H9 (cell line): ENCODE data around the gene ICE2. TPM values are rescaled to one million over a fixed set of nuclear protein-coding genes. Genes with fewer than 3 reads are reported as not detected.

Source experiments
- DNase-seq: peaks from one replicate; pipeline ENCODE4 v3.0.0-alpha.2; 2017
- H2AFZ ChIP-seq: one replicate; pipeline ENCODE4 v1.6.1; 2013; ENCODE audit warnings: mild to moderate bottlenecking, low read length, control low read depth, moderate library complexity
- H2AK5ac ChIP-seq: 2 replicates; pipeline ENCODE4 v1.6.1; 2013; ENCODE audit warnings: low read length, control low read depth, mixed read lengths; ENCODE audit not compliant: insufficient read length
- H2BK120ac ChIP-seq: one replicate; pipeline ENCODE4 v1.6.1; 2013; ENCODE audit warnings: low read depth, mild to moderate bottlenecking, low read length, control low read depth, inconsistent platforms; ENCODE audit not compliant: poor library complexity, severe bottlenecking
- H2BK12ac ChIP-seq: 2 replicates; pipeline ENCODE4 v1.6.1; 2013; ENCODE audit warnings: low read length, control low read depth, mixed read lengths, low read depth; ENCODE audit not compliant: insufficient read length
- H2BK15ac ChIP-seq: 2 replicates; pipeline ENCODE4 v1.6.1; 2013; ENCODE audit warnings: low read depth, low read length, control low read depth
- H2BK20ac ChIP-seq: one replicate; pipeline ENCODE4 v1.6.1; 2013; ENCODE audit warnings: low read depth, mild to moderate bottlenecking, low read length, control low read depth, inconsistent platforms; ENCODE audit not compliant: poor library complexity, severe bottlenecking
- H2BK5ac ChIP-seq: 2 replicates; pipeline ENCODE4 v1.6.1; 2013; ENCODE audit warnings: low read length, control low read depth, mixed read lengths; ENCODE audit not compliant: insufficient read length
- H3K14ac ChIP-seq: 2 replicates; pipeline ENCODE4 v1.6.1; 2013; ENCODE audit warnings: low read length, control low read depth; ENCODE audit not compliant: insufficient read depth
- H3K18ac ChIP-seq: 2 replicates; pipeline ENCODE4 v1.6.1; 2013; ENCODE audit warnings: low read depth, mild to moderate bottlenecking, mixed read lengths, low read length, control low read depth; ENCODE audit not compliant: insufficient read length
- H3K23ac ChIP-seq: 2 replicates; pipeline ENCODE4 v1.6.1; 2013; ENCODE audit warnings: low read length, control low read depth, mixed read lengths, low read depth; ENCODE audit not compliant: insufficient read length
- H3K23me2 ChIP-seq: 2 replicates; pipeline ENCODE4 v1.6.1; 2013; ENCODE audit warnings: low read depth, mild to moderate bottlenecking, mixed read lengths, low read length, control low read depth; ENCODE audit not compliant: insufficient read length, poor library complexity, severe bottlenecking
- H3K27ac ChIP-seq: 2 replicates; pipeline ENCODE4 v1.5.1; 2013; ENCODE audit warnings: low read length, control low read depth, mixed read lengths, low read depth; ENCODE audit not compliant: insufficient read length
- H3K27me3 ChIP-seq: 2 replicates; pipeline ENCODE4 v1.6.1; 2013; ENCODE audit warnings: low read length, control low read depth, inconsistent platforms; ENCODE audit not compliant: insufficient read depth
- H3K4ac ChIP-seq: 2 replicates; pipeline ENCODE4 v1.6.1; 2013; ENCODE audit warnings: low read depth, mild to moderate bottlenecking, control low read depth, inconsistent platforms, low read length, moderate library complexity
- H3K4me1 ChIP-seq: 2 replicates; pipeline ENCODE4 v1.6.1; 2013; ENCODE audit warnings: low read length, control low read depth, inconsistent platforms; ENCODE audit not compliant: insufficient read depth
- H3K4me2 ChIP-seq: 2 replicates; pipeline ENCODE4 v1.6.1; 2013; ENCODE audit warnings: low read length, control low read depth, mixed read lengths; ENCODE audit not compliant: insufficient read length, insufficient read depth
- H3K56ac ChIP-seq: 2 replicates; pipeline ENCODE4 v1.6.1; 2013; ENCODE audit warnings: low read depth, mild to moderate bottlenecking, mixed read lengths, low read length, control low read depth; ENCODE audit not compliant: insufficient read length
- H3K79me1 ChIP-seq: 2 replicates; pipeline ENCODE4 v1.6.1; 2013; ENCODE audit warnings: low read depth, mild to moderate bottlenecking, moderate library complexity, low read length, control low read depth, inconsistent platforms; ENCODE audit not compliant: insufficient read depth, poor library complexity, severe bottlenecking
- H3K79me2 ChIP-seq: 2 replicates; pipeline ENCODE4 v1.6.1; 2013; ENCODE audit warnings: low read length, control low read depth, inconsistent platforms; ENCODE audit not compliant: insufficient read depth
- H3K9ac ChIP-seq: 2 replicates; pipeline ENCODE4 v1.6.1; 2013; ENCODE audit warnings: low read length, control low read depth, mixed read lengths; ENCODE audit not compliant: insufficient read length; ENCODE audit errors: extremely low read depth
- H3K9me3 ChIP-seq: one replicate; pipeline ENCODE4 v1.6.1; 2013; ENCODE audit warnings: low read depth, low read length, inconsistent platforms; ENCODE audit not compliant: control insufficient read depth
- H3T11ph ChIP-seq: one replicate; pipeline ENCODE4 v1.6.1; 2013; ENCODE audit warnings: mild to moderate bottlenecking, low read length, control low read depth, inconsistent platforms
- H4K20me1 ChIP-seq: one replicate; pipeline ENCODE4 v1.6.1; 2013; ENCODE audit not compliant: control insufficient read depth, insufficient read length, insufficient read depth
- H4K5ac ChIP-seq: 2 replicates; pipeline ENCODE4 v1.6.1; 2013; ENCODE audit warnings: low read depth, mild to moderate bottlenecking, mixed read lengths, low read length, control low read depth; ENCODE audit not compliant: insufficient read length
- H4K8ac ChIP-seq: replicated peaks from 2 replicates; pipeline ENCODE4 v1.6.1; 2013; ENCODE audit warnings: low read length, control low read depth, mixed read lengths, low read depth; ENCODE audit not compliant: insufficient read length
- H4K91ac ChIP-seq: 2 replicates; pipeline ENCODE4 v1.6.1; 2013; ENCODE audit warnings: low read depth, mild to moderate bottlenecking, moderate library complexity, mixed read lengths, low read length, control low read depth; ENCODE audit not compliant: insufficient read length
- H3K27ac Mint-ChIP-seq, 3 experiments: 2 replicates in 2 of 3; 3 replicates in 1 of 3; pipeline ENCODE4 v1.8.0; 2020 to 2021; ENCODE audit warnings: mixed read lengths in 3 of 3, mild to moderate bottlenecking in 1 of 3, moderate library complexity in 1 of 3
- H3K27me3 Mint-ChIP-seq: 2 replicates; pipeline ENCODE4 v1.8.0; 2021; ENCODE audit warnings: low read depth, mild to moderate bottlenecking, moderate library complexity, mixed read lengths
- H3K36me3 Mint-ChIP-seq, 3 experiments: 2 replicates in 2 of 3; 3 replicates in 1 of 3; pipeline ENCODE4 v1.8.0; 2020 to 2021; ENCODE audit warnings: low read depth in 3 of 3, mixed read lengths in 3 of 3; ENCODE audit not compliant: insufficient read depth in 1 of 3
- H3K4me1 Mint-ChIP-seq, 2 experiments: 2 replicates each; pipeline ENCODE4 v1.8.0; 2020; ENCODE audit warnings: mixed read lengths in 2 of 2
- H3K4me3 Mint-ChIP-seq, 2 experiments: 2 replicates in 1 of 2; 3 replicates in 1 of 2; pipeline ENCODE4 v1.8.0; 2020 to 2021; ENCODE audit warnings: mild to moderate bottlenecking in 2 of 2, mixed read lengths in 2 of 2, moderate library complexity in 1 of 2
- H3K9me3 Mint-ChIP-seq, 2 experiments: 2 replicates in 1 of 2; 3 replicates in 1 of 2; pipeline ENCODE4 v1.8.0; 2020; ENCODE audit warnings: mild to moderate bottlenecking in 2 of 2, mixed read lengths in 2 of 2, moderate library complexity in 1 of 2
- CTCF ChIP-seq: fragments of 200-600 bp; sonication (generic); conservative IDR thresholded peaks from 3 replicates; pipeline ENCODE4 v1.8.0; 2021; ENCODE audit warnings: antibody characterized with exemption, mild to moderate bottlenecking
- WGBS: extraction: QIAGEN DNeasy Blood & Tissue Kit; methylation state at CpG from one replicate; pipeline ENCODE4 v1.1.7; 2013; ENCODE audit warnings: missing lambda C conversion rate, low lambda C conversion rate, mixed read lengths; ENCODE audit not compliant: insufficient read length; ENCODE audit errors: extremely low coverage; 5-methylcytosine and 5-hydroxymethylcytosine counted together
- total RNA-seq: library from RNA; stranded (reverse); gene quantifications from 2 replicates; pipeline ENCODE4 v1.2.1, GENCODE V29; 2021

The ICE2 gene
- total RNA-seq, 1 experiment from 2014 or later = 76.3 TPM

- no peaks in the 10 kb centered on the region for H3K23me2 ChIP-seq
- no peak overlapping the region for H3K14ac ChIP-seq
- H2BK12ac ChIP-seq = no peak overlapping the region
- no peak overlapping the region for H2AFZ ChIP-seq
- no peaks in the 10 kb centered on the region; a peak in 1 of 7 replicates for H3K36me3 Mint-ChIP-seq
- H3K4me1 Mint-ChIP-seq = peaks cover 17 to 19% of the 10 kb centered on the region in 2 experiments
- H2BK5ac ChIP-seq = no peak overlapping the region
- no peaks in the 10 kb centered on the region for H3K9me3 Mint-ChIP-seq
- no peaks in the 10 kb centered on the region for H3K9me3 ChIP-seq
- H3K23ac ChIP-seq = no peak overlapping the region
- H3K27me3 Mint-ChIP-seq = no peaks in the 10 kb centered on the region
- no peak overlapping the region for H2BK20ac ChIP-seq
- H3K27me3 ChIP-seq = no peaks in the 10 kb centered on the region
- no peak overlapping the region for H3K56ac ChIP-seq
- H3T11ph ChIP-seq = no peak overlapping the region
- H2BK15ac ChIP-seq = no peak overlapping the region
- H3K27ac Mint-ChIP-seq = no peak overlapping the region
- WGBS = no CpG with 5 or more reads among the region's 2 CpGs
- H4K5ac ChIP-seq = no peak overlapping the region
- H3K18ac ChIP-seq = no peak overlapping the region
- no peak for DNase-seq
- no peak overlapping the region for H4K91ac ChIP-seq
- no peak overlapping the region for H3K9ac ChIP-seq
- no peak overlapping the region for H3K4me2 ChIP-seq
- H2BK120ac ChIP-seq = no peak overlapping the region
- no peak overlapping the region for H3K4ac ChIP-seq
- 0 out of 2 replicates have a peak, but pooled peaks cover 2% of the 10 kb centered on the region for H3K4me1 ChIP-seq
- TF ChIP-seq CTCF = no peak
- H2AK5ac ChIP-seq = no peak overlapping the region
- no peaks in the 10 kb centered on the region for H4K20me1 ChIP-seq
- no peak overlapping the region for H3K27ac ChIP-seq
- H4K8ac ChIP-seq = no peak overlapping the region
- no peaks in the 10 kb centered on the region for H3K79me1 ChIP-seq
- H3K79me2 ChIP-seq = no peaks in the 10 kb centered on the region
- H3K4me3 Mint-ChIP-seq = no peak overlapping the region
These were observed 44.1 kb upstream of the ICE2 start for GRCh38 chr15:60523056-60523455.
